ENCODE measurements around the gene UVSSA. TPM values are rescaled to one million over a fixed set of nuclear protein-coding genes. Genes with fewer than 3 reads are reported as not detected.

UVSSA gene
- total RNA-seq, 3 donors from 2014 or later: 17.2 to 20.5 (median 18.9) TPM

- no peaks in the 10 kb centered on the region for H3K9me3 Mint-ChIP-seq
- no peaks in the 10 kb centered on the region for H3K27me3 Mint-ChIP-seq (ENCODE audit: low read depth)
- H3K36me3 Mint-ChIP-seq (ENCODE audit: insufficient read depth): peaks cover 6% of the 10 kb centered on the region
- peak; percentile 24 for DNase-seq
- ATAC-seq: peak; percentile 26 to 33
- H3K4me3 Mint-ChIP-seq: peak overlapping the region; percentile 89
- H3K4me1 Mint-ChIP-seq (ENCODE audit: low read depth): peaks cover 36% of the 10 kb centered on the region
These were observed 429 bp downstream of the UVSSA start for GRCh38 chr4:1347410-1347864.

GRCh38 chr4:1348014-1348513 lies 1.1 kb downstream of the UVSSA start:
- H3K4me3 Mint-ChIP-seq: peak overlapping the region; percentile 89
- peaks cover 9% of the 10 kb centered on the region for H3K36me3 Mint-ChIP-seq (ENCODE audit: insufficient read depth)
- DNase-seq (no peak), ATAC-seq (no peak)
- peaks cover 36% of the 10 kb centered on the region for H3K4me1 Mint-ChIP-seq (ENCODE audit: low read depth)
- no peaks in the 10 kb centered on the region for H3K9me3 Mint-ChIP-seq
- H3K27me3 Mint-ChIP-seq (ENCODE audit: low read depth): no peaks in the 10 kb centered on the region

GRCh38 chr4:1348746-1349145 lies 1.7 kb downstream of the UVSSA start:
- ATAC-seq (no peak), DNase-seq (no peak)
- Mint-ChIP-seq H3K36me3 (ENCODE audit: insufficient read depth) (peaks cover 9% of the 10 kb centered on the region), H3K9me3 (no peaks in the 10 kb centered on the region), H3K4me3 (peak overlapping the region; percentile 89), H3K4me1 (ENCODE audit: low read depth) (peaks cover 36% of the 10 kb centered on the region), H3K27me3 (ENCODE audit: low read depth) (no peaks in the 10 kb centered on the region)

- H3K4me1 Mint-ChIP-seq (ENCODE audit: low read depth): peaks cover 35% of the 10 kb centered on the region
- H3K9me3 Mint-ChIP-seq: no peaks in the 10 kb centered on the region
- no peak for DNase-seq
- no peak for ATAC-seq
- peaks cover 12% of the 10 kb centered on the region for H3K36me3 Mint-ChIP-seq (ENCODE audit: insufficient read depth)
- H3K27me3 Mint-ChIP-seq (ENCODE audit: low read depth): no peaks in the 10 kb centered on the region
- no peak overlapping the region for H3K4me3 Mint-ChIP-seq
These were observed 2.6 kb downstream of the UVSSA start for GRCh38 chr4:1349359-1350168.

- peaks cover 29% of the 10 kb centered on the region for H3K4me1 Mint-ChIP-seq (ENCODE audit: low read depth)
- no peaks in the 10 kb centered on the region for H3K9me3 Mint-ChIP-seq
- no peaks in the 10 kb centered on the region for H3K27me3 Mint-ChIP-seq (ENCODE audit: low read depth)
- no peak overlapping the region for H3K4me3 Mint-ChIP-seq
- peaks cover 12% of the 10 kb centered on the region for H3K36me3 Mint-ChIP-seq (ENCODE audit: insufficient read depth)
- DNase-seq (no peak), ATAC-seq (no peak)
These were observed 3.1 kb downstream of the UVSSA start for GRCh38 chr4:1350169-1350520.

- no peaks in the 10 kb centered on the region for H3K9me3 Mint-ChIP-seq
- H3K27me3 Mint-ChIP-seq (ENCODE audit: low read depth): no peaks in the 10 kb centered on the region
- ATAC-seq: peak; percentile 25 to 38
- H3K4me1 Mint-ChIP-seq (ENCODE audit: low read depth): peaks cover 25% of the 10 kb centered on the region
- no peak overlapping the region for H3K4me3 Mint-ChIP-seq
- peaks cover 17% of the 10 kb centered on the region for H3K36me3 Mint-ChIP-seq (ENCODE audit: insufficient read depth)
- DNase-seq: peak; percentile 90
These were observed 5.0 kb downstream of the UVSSA start for GRCh38 chr4:1351854-1352566.

GRCh38 chr4:1352567-1352900 lies 5.5 kb downstream of the UVSSA start:
- DNase-seq (no peak), ATAC-seq (no peak)
- H3K4me3 Mint-ChIP-seq: no peak overlapping the region
- no peaks in the 10 kb centered on the region for H3K9me3 Mint-ChIP-seq
- H3K36me3 Mint-ChIP-seq (ENCODE audit: insufficient read depth): peaks cover 17% of the 10 kb centered on the region
- peaks cover 25% of the 10 kb centered on the region for H3K4me1 Mint-ChIP-seq (ENCODE audit: low read depth)
- H3K27me3 Mint-ChIP-seq (ENCODE audit: low read depth): no peaks in the 10 kb centered on the region

- no peaks in the 10 kb centered on the region for H3K27me3 Mint-ChIP-seq (ENCODE audit: low read depth)
These were observed 6.4 kb downstream of the UVSSA start for GRCh38 chr4:1353186-1354055.

GRCh38 chr4:1354136-1354982 lies 7.4 kb downstream of the UVSSA start:
- no peaks in the 10 kb centered on the region for H3K9me3 Mint-ChIP-seq
- DNase-seq (no peak), ATAC-seq (no peak)
- H3K4me3 Mint-ChIP-seq: no peak overlapping the region
- H3K4me1 Mint-ChIP-seq (ENCODE audit: low read depth): peaks cover 12% of the 10 kb centered on the region
- H3K27me3 Mint-ChIP-seq (ENCODE audit: low read depth): no peaks in the 10 kb centered on the region
- peaks cover 16% of the 10 kb centered on the region for H3K36me3 Mint-ChIP-seq (ENCODE audit: insufficient read depth)

More at GRCh38 chr4:1353186-1354055, 6.4 kb downstream of the UVSSA start:
- peaks cover 17% of the 10 kb centered on the region for H3K36me3 Mint-ChIP-seq (ENCODE audit: insufficient read depth)
- ATAC-seq (no peak), DNase-seq (no peak)
- H3K4me1 Mint-ChIP-seq (ENCODE audit: low read depth): peaks cover 21% of the 10 kb centered on the region
- no peak overlapping the region for H3K4me3 Mint-ChIP-seq
- no peaks in the 10 kb centered on the region for H3K9me3 Mint-ChIP-seq

GRCh38 chr4:1354983-1355275 lies 7.9 kb downstream of the UVSSA start:
- Mint-ChIP-seq H3K36me3 (ENCODE audit: insufficient read depth) (peaks cover 16% of the 10 kb centered on the region), H3K4me1 (ENCODE audit: low read depth) (peaks cover 10% of the 10 kb centered on the region), H3K4me3 (no peak overlapping the region), H3K27me3 (ENCODE audit: low read depth) (no peaks in the 10 kb centered on the region), H3K9me3 (no peaks in the 10 kb centered on the region)
- DNase-seq: no peak
- no peak for ATAC-seq

GRCh38 chr4:1355378-1355777 lies 8.4 kb downstream of the UVSSA start:
- no peak overlapping the region for H3K4me3 Mint-ChIP-seq
- peaks cover 7% of the 10 kb centered on the region for H3K4me1 Mint-ChIP-seq (ENCODE audit: low read depth)
- H3K9me3 Mint-ChIP-seq: no peaks in the 10 kb centered on the region
- DNase-seq (no peak), ATAC-seq (no peak)
- no peaks in the 10 kb centered on the region for H3K27me3 Mint-ChIP-seq (ENCODE audit: low read depth)
- H3K36me3 Mint-ChIP-seq (ENCODE audit: insufficient read depth): peaks cover 16% of the 10 kb centered on the region

- H3K9me3 Mint-ChIP-seq: no peaks in the 10 kb centered on the region
- peak; percentile 44 for DNase-seq
- H3K27me3 Mint-ChIP-seq (ENCODE audit: low read depth): no peaks in the 10 kb centered on the region
- peaks cover 5% of the 10 kb centered on the region for H3K4me1 Mint-ChIP-seq (ENCODE audit: low read depth)
- ATAC-seq: no peak
- peaks cover 16% of the 10 kb centered on the region for H3K36me3 Mint-ChIP-seq (ENCODE audit: insufficient read depth)
- H3K4me3 Mint-ChIP-seq: no peak overlapping the region
These were observed 9.4 kb downstream of the UVSSA start for GRCh38 chr4:1356181-1356998.
